Psoas muscle (tissue), 8 donors: ENCODE data around the gene FGD4. TPM values are rescaled to one million over a fixed set of nuclear protein-coding genes. Genes with fewer than 3 reads are reported as not detected.

Source experiments
- ATAC-seq, 4 donors: fragments of 200-7000 bp; cut with Tn5 transposase; one replicate each; pipeline ENCODE4 v1.9.1; 2020; ENCODE audit warnings: moderate library complexity in 3 of 4, mild to moderate bottlenecking in 2 of 4
- DNase-seq, 2 donors: peaks; one replicate each; pipeline ENCODE4 v3.0.0-alpha.2; 2020
- H3K27ac ChIP-seq: fragments of 200-600 bp; one replicate; pipeline ENCODE4 v1.8.0; 2022
- H3K27me3 ChIP-seq, 3 donors: fragments of 200-600 bp in 1 of 3; one replicate each; pipeline versions ENCODE4 v1.6.1 to v1.8.0; 2013 to 2022; ENCODE audit warnings: low read length in 2 of 3, mild to moderate bottlenecking in 2 of 3, moderate library complexity in 1 of 3; ENCODE audit not compliant: insufficient read depth in 3 of 3
- H3K36me3 ChIP-seq, 2 donors: fragments of 200-600 bp in 1 of 2; one replicate each; pipeline versions ENCODE4 v1.6.1 to v1.8.0; 2013 to 2022; ENCODE audit warnings: low read depth in 1 of 2, mild to moderate bottlenecking in 1 of 2, moderate library complexity in 1 of 2; ENCODE audit not compliant: insufficient read depth in 1 of 2
- H3K4me1 ChIP-seq: fragments of 200-600 bp; one replicate; pipeline ENCODE4 v1.8.0; 2022
- H3K4me3 ChIP-seq: fragments of 200-600 bp; one replicate; pipeline ENCODE4 v1.8.0; 2022; ENCODE audit warnings: mild to moderate bottlenecking
- H3K9me3 ChIP-seq: fragments of 200-600 bp; one replicate; pipeline ENCODE4 v1.8.0; 2022
- WGBS, 3 donors: extraction: QIAGEN DNeasy Blood & Tissue Kit; methylation state at CpG; one replicate each; pipeline versions ENCODE4 v1.1.6 to v1.1.7; 2013; 5-methylcytosine and 5-hydroxymethylcytosine counted together
- intact Hi-C, 2 donors: fragments of 100-400 bp; cut with DNase I; formaldehyde crosslinking; loops; one replicate each; pipeline versions ENCODE4 v1.11.0 to v1.14.2; 2022
- polyA plus RNA-seq, 3 donors: library from polyadenylated mRNA; stranded (reverse); fragments of 200-250 nt; gene quantifications; one replicate each; pipeline ENCODE4 v1.2.3, GENCODE V29; 2013
- total RNA-seq, 4 donors: library from RNA; stranded (reverse); fragmentation: NEBNext Ultra II Directional in 2 of 4; extraction: Animal tissue kit (Norgen Biotek cat#: 25700) in 2 of 4; gene quantifications; one replicate each; pipeline versions ENCODE4 v1.2.1 to v1.2.4, GENCODE V29; 2021 to 2023
- TF ChIP-seq, protein P1 (sequence below): fragments of 200-600 bp; IDR thresholded peaks from one replicate; pipeline ENCODE4 v1.8.0; 2022; ENCODE audit warnings: antibody characterized with exemption
- donor health status: healthy with polysubstance abuse.
- donor health status: DM: no; HTN: no; CAD: no; lungs with moderate emphysema.
- donor health status: Bipolar disorder and iron deficiency.
- donor health status: healthy.
- donor health status: DM: yes; HTN: yes; CAD: no.
- donor health status: DM: no; HTN: no; CAD: no.
- donor health status: DM: no; HTN: no; CAD: no.
- donor health status: DM: yes; HTN: yes; CAD: no.

FGD4 gene
- total and polyA plus RNA-seq, 7 donors: 1.1 to 20.8 (median 14.9) TPM

DNA sequence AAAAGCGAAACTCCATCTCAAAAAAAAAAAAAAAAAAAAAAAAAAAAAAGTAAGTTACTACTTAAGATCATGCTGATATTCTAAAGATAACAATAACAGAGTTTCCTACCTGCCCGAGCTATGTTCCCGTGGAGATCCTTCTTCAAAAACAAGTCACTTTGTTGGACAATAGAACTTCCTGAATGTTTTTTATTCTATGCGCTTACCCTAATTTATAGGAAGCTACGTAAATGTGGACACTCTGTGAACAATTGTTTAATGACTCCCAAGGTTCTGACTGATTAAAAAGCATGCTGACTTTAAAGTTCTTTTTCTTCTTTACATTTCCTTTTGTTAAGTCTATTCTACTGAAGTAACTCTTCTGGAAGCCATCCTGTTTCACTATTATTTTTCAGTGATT lies 52.5 kb downstream of the FGD4 start:
- TF ChIP-seq, protein P1, sequence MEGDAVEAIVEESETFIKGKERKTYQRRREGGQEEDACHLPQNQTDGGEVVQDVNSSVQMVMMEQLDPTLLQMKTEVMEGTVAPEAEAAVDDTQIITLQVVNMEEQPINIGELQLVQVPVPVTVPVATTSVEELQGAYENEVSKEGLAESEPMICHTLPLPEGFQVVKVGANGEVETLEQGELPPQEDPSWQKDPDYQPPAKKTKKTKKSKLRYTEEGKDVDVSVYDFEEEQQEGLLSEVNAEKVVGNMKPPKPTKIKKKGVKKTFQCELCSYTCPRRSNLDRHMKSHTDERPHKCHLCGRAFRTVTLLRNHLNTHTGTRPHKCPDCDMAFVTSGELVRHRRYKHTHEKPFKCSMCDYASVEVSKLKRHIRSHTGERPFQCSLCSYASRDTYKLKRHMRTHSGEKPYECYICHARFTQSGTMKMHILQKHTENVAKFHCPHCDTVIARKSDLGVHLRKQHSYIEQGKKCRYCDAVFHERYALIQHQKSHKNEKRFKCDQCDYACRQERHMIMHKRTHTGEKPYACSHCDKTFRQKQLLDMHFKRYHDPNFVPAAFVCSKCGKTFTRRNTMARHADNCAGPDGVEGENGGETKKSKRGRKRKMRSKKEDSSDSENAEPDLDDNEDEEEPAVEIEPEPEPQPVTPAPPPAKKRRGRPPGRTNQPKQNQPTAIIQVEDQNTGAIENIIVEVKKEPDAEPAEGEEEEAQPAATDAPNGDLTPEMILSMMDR: no peak
- no peak overlapping the region for H3K27ac ChIP-seq
- H3K36me3 ChIP-seq: no peaks in the 10 kb centered on the region
- no peak overlapping the region for H3K4me3 ChIP-seq
- H3K4me1 ChIP-seq: peaks cover 20% of the 10 kb centered on the region
- DNase-seq (no peak), ATAC-seq (no peak)
- intact Hi-C loops: loop anchor here (5.0 to 10.0 kb wide), 2 partner anchors 113 to 220 kb away; no protein-coding TSS in a partner anchor
- 78 to 82% (median 80%) methylated on average over 5 of the region's 5 CpGs for WGBS, 3 donors
- H3K9me3 ChIP-seq: no peaks in the 10 kb centered on the region
- H3K27me3 ChIP-seq: no peaks in the 10 kb centered on the region

DNA sequence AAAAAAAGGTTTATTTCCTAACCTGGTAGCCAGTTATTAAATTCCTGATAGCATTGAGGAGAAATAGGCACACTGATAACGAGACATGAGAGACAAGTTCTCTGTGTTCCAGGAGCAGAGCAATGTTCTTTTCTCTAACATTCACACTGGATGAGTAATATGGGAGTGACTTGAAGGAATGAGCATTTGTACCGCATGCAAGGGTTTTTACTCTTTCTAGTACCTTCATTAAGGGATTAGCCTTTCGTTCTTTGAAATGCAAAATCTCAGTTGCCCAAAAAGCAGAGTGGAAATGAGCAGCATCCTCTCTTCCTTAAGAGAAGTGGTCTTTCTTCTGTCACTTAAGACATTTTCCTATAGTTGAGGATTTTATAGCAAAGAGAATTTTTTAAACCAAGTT lies 54.7 kb downstream of the FGD4 start:
- Histone ChIP-seq H3K36me3 (no peaks in the 10 kb centered on the region), H3K4me1 (peaks cover 34% of the 10 kb centered on the region), H3K27ac (no peak overlapping the region), H3K4me3 (no peak overlapping the region), H3K27me3 (no peaks in the 10 kb centered on the region), H3K9me3 (no peaks in the 10 kb centered on the region)
- WGBS, 3 donors: 40 to 59% (median 44%) methylated on average over 3 of the region's 3 CpGs
- DNase-seq (no peak), ATAC-seq (peak in 1 of 4 donors; percentile 41)
- intact Hi-C loops: loop anchor here (2.0 to 10.0 kb wide), 3 partner anchors 111 to 219 kb away; no protein-coding TSS in a partner anchor
- TF ChIP-seq, protein P1: no peak

DNA sequence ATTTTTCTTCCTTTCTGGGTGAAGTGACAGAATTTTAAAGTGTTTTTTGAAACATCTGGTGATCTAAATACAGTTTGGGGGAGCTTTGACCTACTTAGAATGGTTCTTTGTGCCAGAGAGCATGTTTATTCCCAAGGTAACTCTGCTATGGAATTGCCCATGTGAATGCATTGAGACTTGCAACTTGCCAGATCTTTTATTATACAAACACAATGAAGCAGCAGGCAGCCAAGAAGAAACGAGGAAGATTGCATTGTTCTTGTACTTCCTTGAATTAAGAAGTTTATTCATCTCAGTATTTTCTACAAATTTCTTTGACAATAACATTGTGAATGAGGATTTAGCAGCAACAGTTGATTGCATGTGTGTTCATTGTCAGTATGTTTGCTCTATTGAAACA lies 55.5 kb downstream of the FGD4 start:
- no peak overlapping the region for H3K4me3 ChIP-seq
- no peaks in the 10 kb centered on the region for H3K36me3 ChIP-seq
- ATAC-seq: no peak
- no peak for DNase-seq
- no peak overlapping the region for H3K27ac ChIP-seq
- 2 to 12% (median 3%) methylated on average over 1 of the region's 1 CpG for WGBS, 3 donors
- H3K9me3 ChIP-seq: no peaks in the 10 kb centered on the region
- TF ChIP-seq, protein P1: no peak
- H3K27me3 ChIP-seq: no peaks in the 10 kb centered on the region
- intact Hi-C loops: loop anchor here (2.0 to 10.0 kb wide), 4 partner anchors 102 to 218 kb away; no protein-coding TSS in a partner anchor
- peaks cover 34% of the 10 kb centered on the region for H3K4me1 ChIP-seq

DNA sequence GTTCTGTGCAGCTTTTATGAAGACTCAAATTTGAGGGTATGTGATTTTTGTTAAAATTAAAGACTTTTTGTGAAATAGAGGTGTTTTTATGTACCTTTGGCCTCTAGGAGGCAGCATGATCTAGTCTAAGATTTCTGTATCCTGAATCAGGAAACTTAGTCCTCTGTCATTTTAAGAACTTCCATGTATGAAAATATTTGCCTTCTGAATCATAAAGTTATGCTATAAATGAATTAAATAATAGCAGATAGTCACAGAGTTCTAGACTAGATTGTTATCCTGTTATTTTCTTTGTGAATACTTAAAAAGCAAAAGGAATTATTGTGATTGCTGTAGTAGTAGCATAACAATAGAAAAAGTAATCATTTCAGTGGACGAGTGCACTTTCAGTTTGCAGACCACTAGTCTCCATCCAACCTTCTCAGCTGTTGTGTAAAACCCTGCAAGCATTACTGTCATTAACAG lies 56.3 kb downstream of the FGD4 start:
- TF ChIP-seq, protein P1: peak; percentile 77
- peak overlapping the region; percentile 63 for H3K4me3 ChIP-seq
- no peaks in the 10 kb centered on the region for H3K9me3 ChIP-seq
- H3K27ac ChIP-seq: peak overlapping the region; percentile 57
- 0 to 3% (median 0%) methylated on average over 1 of the region's 1 CpG for WGBS, 3 donors
- intact Hi-C loops: loop anchor here (2.0 to 10.0 kb wide), 3 partner anchors 102 to 217 kb away; no protein-coding TSS in a partner anchor
- peaks cover 34% of the 10 kb centered on the region for H3K4me1 ChIP-seq
- H3K36me3 ChIP-seq: no peaks in the 10 kb centered on the region
- ATAC-seq (peak; percentile 75 to 92 (median 78)), DNase-seq (no peak)
- no peaks in the 10 kb centered on the region for H3K27me3 ChIP-seq
